Epithelial cell of esophagus (primary cell): ENCODE measurements around the gene LMLN.
"Not testable (repeated sequence)": the region's sequence is repeated elsewhere in the genome, so short reads cannot be mapped to it uniquely, and the experiment has no call there.

Experiments used
- DNase-seq: peaks from one replicate; pipeline ENCODE4 v3.0.0; 2010; ENCODE audit warnings: low read depth
- H3K4me3 ChIP-seq: 2 replicates; pipeline ENCODE4 v1.5.1; 2011; ENCODE audit warnings: mild to moderate bottlenecking, low read length, control low read depth
- CTCF ChIP-seq: IDR thresholded peaks from 2 replicates; pipeline ENCODE4 v1.5.1; 2011; ENCODE audit warnings: low read depth, mild to moderate bottlenecking, low read length, control low read depth, inconsistent platforms; ENCODE audit not compliant: insufficient read depth; ENCODE audit errors: missing control alignments

Gene LMLN

GRCh38 chr3:198032039-198032936 is 72.3 kb downstream of the LMLN start:
- DNase-seq = no peak
- H3K4me3 ChIP-seq = no peak overlapping the region
- TF ChIP-seq CTCF = no peak

DNA sequence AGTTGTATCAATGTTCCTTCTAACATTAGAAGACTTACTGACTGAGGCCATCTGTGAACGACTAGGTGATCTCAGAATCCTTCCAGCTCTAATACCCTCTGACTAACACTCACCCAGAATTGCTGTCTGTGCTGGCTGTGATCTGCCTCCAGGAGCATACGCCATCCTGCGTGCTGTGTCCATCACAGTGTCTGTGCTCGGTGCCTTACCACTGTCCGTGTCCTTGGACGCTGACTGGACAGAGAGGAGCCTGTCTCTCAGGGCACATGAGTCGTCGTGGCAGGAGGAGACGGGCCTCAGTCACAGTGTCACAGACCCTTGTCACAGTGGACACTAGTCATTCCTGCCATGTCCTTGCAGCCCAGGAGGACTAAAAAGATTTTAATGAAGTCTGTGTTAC is 83.1 kb downstream of the LMLN start:
- DNase-seq = no peak
- no peak overlapping the region for H3K4me3 ChIP-seq
- no peak for TF ChIP-seq CTCF

- H3K4me3 ChIP-seq = no peak overlapping the region
- DNase-seq = no peak
- no peak for TF ChIP-seq CTCF
Measured at GRCh38 chr3:198046120-198046857, 86.3 kb downstream of the LMLN start.

- DNase-seq = no peak
- no peak for TF ChIP-seq CTCF
- H3K4me3 ChIP-seq = no peak overlapping the region
Measured at GRCh38 chr3:198048445-198048844, 88.4 kb downstream of the LMLN start.

DNA sequence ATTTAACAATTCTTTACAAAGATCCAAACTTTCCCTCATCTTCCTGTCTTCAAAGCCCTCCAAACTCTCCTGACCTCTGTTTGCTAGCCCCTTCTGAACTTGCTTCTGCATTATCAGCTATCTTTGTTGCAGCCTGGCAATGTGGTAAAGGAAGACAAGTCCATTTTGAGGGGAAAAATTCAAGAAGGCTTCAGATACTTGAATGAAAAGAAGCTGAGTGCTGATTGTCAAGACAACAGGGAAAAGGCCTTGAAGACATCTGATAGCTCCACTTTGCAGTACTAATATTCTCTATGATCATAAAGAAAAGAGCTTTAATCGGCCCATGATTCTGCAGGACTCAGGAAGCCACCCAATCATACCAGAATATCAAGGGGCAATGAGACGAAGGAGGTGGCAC is 91.8 kb downstream of the LMLN start:
- no peak for TF ChIP-seq CTCF
- H3K4me3 ChIP-seq = no peak overlapping the region
- DNase-seq = no peak

DNA sequence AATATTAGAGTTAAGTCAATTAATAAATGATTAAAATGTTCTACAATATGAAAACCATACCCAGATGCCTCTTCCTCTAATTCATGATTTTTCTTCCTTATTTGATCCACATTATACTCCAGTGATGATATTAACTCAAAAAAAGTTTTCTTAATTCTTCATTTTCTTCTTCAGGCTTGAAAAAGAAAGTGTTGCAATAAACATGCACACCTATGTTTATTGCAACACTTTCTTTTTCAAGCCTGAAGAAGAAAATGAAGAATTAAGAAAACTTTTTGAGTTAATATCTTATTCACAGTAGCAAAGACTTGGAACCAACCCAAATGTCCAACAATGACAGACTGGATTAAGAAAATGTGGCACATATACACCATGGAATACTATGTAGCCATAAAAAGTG is 93.4 kb downstream of the LMLN start:
- H3K4me3 ChIP-seq, DNase-seq: not testable (repeated sequence)
